K562 treated with DMSO at 1 percent for 48 hours (cell line): ENCODE data around the gene SLC17A9. TPM values are rescaled to one million over a fixed set of nuclear protein-coding genes. Genes with fewer than 3 reads are reported as not detected.

ENCODE experiments used
- total RNA-seq: library from RNA; unstranded; fragments of 300-600 nt; gene quantifications from 2 replicates; pipeline ENCODE4 v1.2.3, GENCODE V29; 2022; ENCODE audit warnings: low replicate concordance; ENCODE audit errors: extremely low read depth

Gene SLC17A9
- not detected in 2 replicates for total RNA-seq

GRCh38 chr20:62952373-62952967, at the start of gene SLC17A9:
Gene SLC17A9, plus strand, starts transcription at chr20:62952709. Its CDS starts 122 bp downstream, at chr20:62952831.

GRCh38 chr20:62926229-62927127, 26.0 kb upstream of the SLC17A9 start, which contains the start of gene DIDO1:
Gene DIDO1, minus strand, starts transcription at chr20:62926505.

GRCh38 chr20:62938105-62938888, 14.2 kb upstream of the SLC17A9 start, which contains the start of gene GID8:
Gene GID8, plus strand, starts transcription at chr20:62938147. Its CDS starts 3,356 bp downstream, at chr20:62941503.

GRCh38 chr20:63006540-63007359, 54.2 kb downstream of the SLC17A9 start, which contains the start of gene BHLHE23:
Gene BHLHE23, minus strand, starts transcription at chr20:63006964. Its CDS starts 190 bp downstream, at chr20:63006774.

Other genes with a start within 250 kb of the SLC17A9 start
- not detected in 2 replicates for gene NTSR1, start 243.9 kb upstream of the SLC17A9 start, total RNA-seq
- gene MRGBP, start 156.2 kb upstream of the SLC17A9 start, total RNA-seq: not detected in 2 replicates
- not detected in 2 replicates for gene OGFR, start 147.9 kb upstream of the SLC17A9 start, total RNA-seq
- gene COL9A3, start 135.7 kb upstream of the SLC17A9 start, total RNA-seq: not detected in 2 replicates
- gene TCFL5, start 90.9 kb upstream of the SLC17A9 start, total RNA-seq: not detected in 2 replicates
- not detected in 2 replicates for gene DIDO1, start 26.2 kb upstream of the SLC17A9 start, total RNA-seq
- gene GID8, start 14.6 kb upstream of the SLC17A9 start, total RNA-seq: not detected in 2 replicates
- not detected in 2 replicates for gene BHLHE23, start 54.3 kb downstream of the SLC17A9 start, total RNA-seq